ENCODE measurements around the gene LTBP3. TPM values are rescaled to one million over a fixed set of nuclear protein-coding genes. Genes with fewer than 3 reads are reported as not detected.

Gene LTBP3
- total and polyA plus RNA-seq, 9 of the 15 experiments (the other 6 are each of a cell fraction or from before 2014, with no cell fraction given), result 0.06 to 20.5 (median 4.8) TPM

DNA sequence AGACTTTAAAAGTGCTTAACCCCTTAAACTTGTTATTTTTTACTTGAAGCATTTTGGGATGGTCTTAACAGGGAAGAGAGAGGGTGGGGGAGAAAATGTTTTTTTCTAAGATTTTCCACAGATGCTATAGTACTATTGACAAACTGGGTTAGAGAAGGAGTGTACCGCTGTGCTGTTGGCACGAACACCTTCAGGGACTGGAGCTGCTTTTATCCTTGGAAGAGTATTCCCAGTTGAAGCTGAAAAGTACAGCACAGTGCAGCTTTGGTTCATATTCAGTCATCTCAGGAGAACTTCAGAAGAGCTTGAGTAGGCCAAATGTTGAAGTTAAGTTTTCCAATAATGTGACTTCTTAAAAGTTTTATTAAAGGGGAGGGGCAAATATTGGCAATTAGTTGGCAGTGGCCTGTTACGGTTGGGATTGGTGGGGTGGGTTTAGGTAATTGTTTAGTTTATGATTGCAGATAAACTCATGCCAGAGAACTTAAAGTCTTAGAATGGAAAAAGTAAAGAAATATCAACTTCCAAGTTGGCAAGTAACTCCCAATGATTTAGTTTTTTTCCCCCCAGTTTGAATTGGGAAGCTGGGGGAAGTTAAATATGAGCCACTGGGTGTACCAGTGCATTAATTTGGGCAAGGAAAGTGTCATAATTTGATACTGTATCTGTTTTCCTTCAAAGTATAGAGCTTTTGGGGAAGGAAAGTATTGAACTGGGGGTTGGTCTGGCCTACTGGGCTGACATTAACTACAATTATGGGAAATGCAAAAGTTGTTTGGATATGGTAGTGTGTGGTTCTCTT, 56.5 kb downstream of the LTBP3 start (continued):
- TF ChIP-seq BCLAF1 (IDR thresholded peaks at IDR 0.05; ENCODE audit: borderline replicate concordance in 1 of 2, control insufficient read depth in 1 of 2, low read depth in 2 of 2, low read length in 1 of 2), result peak; percentile 36 to 82; a peak in 3 of 4 replicates
- peak; percentile 31 for TF ChIP-seq ESRRB (CRISPR knock-in tag; IDR thresholded peaks at IDR 0.05; ENCODE audit: borderline replicate concordance)
- no peak for TF ChIP-seq ZZZ3 (IDR thresholded peaks at IDR 0.05)
- TF ChIP-seq CUX1 (CRISPR knock-in tag; IDR thresholded peaks at IDR 0.05), result peak; percentile 79
- TF ChIP-seq ELK3 (CRISPR knock-in tag; IDR thresholded peaks at IDR 0.05), result peak; percentile 27; the same call in 1 of the 2 replicates
